GM23248 (cell line): ENCODE measurements around the gene SPACA9.

Experiments
- EZH2 ChIP-seq: fragments of 200-600 bp; sonication (generic); IDR thresholded peaks from 2 replicates; pipeline ENCODE4 v1.6.1; 2018; ENCODE audit warnings: antibody characterized with exemption, mild to moderate bottlenecking; ENCODE audit not compliant: insufficient read depth, poor library complexity, severe bottlenecking
- EZH2phosphoT487 ChIP-seq: fragments of 200-600 bp; sonication (generic); IDR thresholded peaks from 2 replicates; pipeline ENCODE4 v1.6.1; 2018; ENCODE audit warnings: antibody characterized with exemption, moderate library complexity, mild to moderate bottlenecking, low read depth; ENCODE audit not compliant: insufficient read depth

DNA sequence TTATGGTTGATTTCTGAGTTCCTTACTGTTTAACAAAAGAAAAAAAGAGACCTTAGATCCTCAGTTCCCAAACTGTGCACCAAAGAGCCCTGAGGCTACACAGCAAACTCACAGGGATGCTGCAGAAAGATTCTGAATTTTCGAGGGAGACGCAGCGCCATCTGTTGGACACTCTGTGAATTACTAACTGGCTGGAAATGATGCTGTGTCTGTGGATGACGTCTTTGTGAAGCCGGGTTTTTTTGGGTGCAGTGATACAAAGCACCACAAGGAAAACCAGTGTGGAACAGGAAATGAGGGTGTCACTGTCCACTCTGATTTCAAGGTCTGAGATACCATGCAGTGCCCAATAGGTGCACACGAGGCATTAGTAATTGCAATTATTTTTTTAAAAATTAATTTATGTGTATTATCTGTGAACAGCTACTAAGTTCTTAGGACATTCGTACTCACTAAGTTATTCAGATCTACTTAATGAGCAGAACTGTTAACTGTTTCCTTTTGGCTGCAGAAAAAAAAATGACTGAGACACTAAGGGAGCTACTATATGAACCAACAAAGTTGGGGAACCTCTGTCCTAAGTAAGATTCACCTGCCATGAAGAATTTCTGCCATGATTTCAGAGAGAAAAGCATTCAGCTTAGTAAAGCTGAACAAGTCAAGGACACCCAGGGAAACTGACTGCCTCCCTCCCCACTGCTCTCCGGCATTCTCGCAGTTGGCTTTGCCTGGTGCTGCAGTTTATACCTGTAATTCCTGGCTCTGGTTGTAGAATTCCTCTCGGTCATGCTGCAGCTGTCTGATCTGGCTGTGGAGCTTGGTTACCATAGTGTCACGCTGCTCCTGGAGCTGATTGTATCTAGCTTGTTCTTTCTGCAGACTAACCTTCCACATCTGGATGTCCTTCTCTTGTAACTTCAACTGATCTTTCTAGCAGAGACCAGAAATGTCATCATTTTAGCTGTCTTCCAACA is 23.4 kb downstream of the SPACA9 start:
- TF ChIP-seq EZH2phosphoT487 (no peak), EZH2 (no peak)
